Measurements from ENCODE around the gene IGFALS.

IGFALS gene

GRCh38 chr16:1793578-1794220 is at the start of gene IGFALS:
Gene IGFALS (minus strand): TSS chr16:1793705. CDS start chr16:1793652, 53 bp downstream.
- no peak for DNase-seq (ENCODE audit: low read depth)

GRCh38 chr16:1839554-1839953 is 46.0 kb upstream of the IGFALS start:
- peak; percentile 42 for DNase-seq (ENCODE audit: low read depth)

GRCh38 chr16:1834096-1834495 is 40.6 kb upstream of the IGFALS start:
- DNase-seq (ENCODE audit: low read depth): no peak

GRCh38 chr16:1832838-1833454 is 39.4 kb upstream of the IGFALS start:
- DNase-seq (ENCODE audit: low read depth): no peak

GRCh38 chr16:1831186-1832075 is 37.9 kb upstream of the IGFALS start:
- DNase-seq (ENCODE audit: low read depth): no peak

GRCh38 chr16:1830213-1830612 is 36.7 kb upstream of the IGFALS start:
- DNase-seq (ENCODE audit: low read depth): no peak

GRCh38 chr16:1828645-1829410 is 35.3 kb upstream of the IGFALS start:
- DNase-seq (ENCODE audit: low read depth): no peak

GRCh38 chr16:1826691-1827573 is 33.4 kb upstream of the IGFALS start, which contains the start of the genes FAHD1 and HAGH:
Gene FAHD1 (plus strand): TSS chr16:1827206. CDS start chr16:1827239, 33 bp downstream.
Gene HAGH (minus strand): TSS chr16:1826825. CDS start chr16:1826787, 38 bp downstream.
- peak; percentile 81 for DNase-seq (ENCODE audit: low read depth)

- DNase-seq (ENCODE audit: low read depth): no peak
These were observed 32.6 kb upstream of the IGFALS start for GRCh38 chr16:1825864-1826690.

GRCh38 chr16:1825381-1825863 is 31.9 kb upstream of the IGFALS start:
- DNase-seq (ENCODE audit: low read depth): no peak

- no peak for DNase-seq (ENCODE audit: low read depth)
These were observed 30.3 kb upstream of the IGFALS start for GRCh38 chr16:1823821-1824220.

GRCh38 chr16:1822801-1823200 is 29.3 kb upstream of the IGFALS start:
- no peak for DNase-seq (ENCODE audit: low read depth)

- DNase-seq (ENCODE audit: low read depth): no peak
These were observed 28.5 kb upstream of the IGFALS start for GRCh38 chr16:1821861-1822611.

GRCh38 chr16:1820946-1821290 is 27.4 kb upstream of the IGFALS start:
- no peak for DNase-seq (ENCODE audit: low read depth)

GRCh38 chr16:1820096-1820945 is 26.8 kb upstream of the IGFALS start:
- no peak for DNase-seq (ENCODE audit: low read depth)

- no peak for DNase-seq (ENCODE audit: low read depth)
These were observed 26.1 kb upstream of the IGFALS start for GRCh38 chr16:1819611-1820010.

GRCh38 chr16:1818873-1819525 is 25.5 kb upstream of the IGFALS start:
- no peak for DNase-seq (ENCODE audit: low read depth)

All from GM04503 (cell line).